ENCODE results near the gene RAI1. TPM values are rescaled to one million over a fixed set of nuclear protein-coding genes. Genes with fewer than 3 reads are reported as not detected.

The RAI1 gene
- total and polyA plus RNA-seq, 2 of the 8 experiments (the other 6 are each of a cell fraction or from before 2014, with no cell fraction given): 0.39 to 1.2 TPM

DNA sequence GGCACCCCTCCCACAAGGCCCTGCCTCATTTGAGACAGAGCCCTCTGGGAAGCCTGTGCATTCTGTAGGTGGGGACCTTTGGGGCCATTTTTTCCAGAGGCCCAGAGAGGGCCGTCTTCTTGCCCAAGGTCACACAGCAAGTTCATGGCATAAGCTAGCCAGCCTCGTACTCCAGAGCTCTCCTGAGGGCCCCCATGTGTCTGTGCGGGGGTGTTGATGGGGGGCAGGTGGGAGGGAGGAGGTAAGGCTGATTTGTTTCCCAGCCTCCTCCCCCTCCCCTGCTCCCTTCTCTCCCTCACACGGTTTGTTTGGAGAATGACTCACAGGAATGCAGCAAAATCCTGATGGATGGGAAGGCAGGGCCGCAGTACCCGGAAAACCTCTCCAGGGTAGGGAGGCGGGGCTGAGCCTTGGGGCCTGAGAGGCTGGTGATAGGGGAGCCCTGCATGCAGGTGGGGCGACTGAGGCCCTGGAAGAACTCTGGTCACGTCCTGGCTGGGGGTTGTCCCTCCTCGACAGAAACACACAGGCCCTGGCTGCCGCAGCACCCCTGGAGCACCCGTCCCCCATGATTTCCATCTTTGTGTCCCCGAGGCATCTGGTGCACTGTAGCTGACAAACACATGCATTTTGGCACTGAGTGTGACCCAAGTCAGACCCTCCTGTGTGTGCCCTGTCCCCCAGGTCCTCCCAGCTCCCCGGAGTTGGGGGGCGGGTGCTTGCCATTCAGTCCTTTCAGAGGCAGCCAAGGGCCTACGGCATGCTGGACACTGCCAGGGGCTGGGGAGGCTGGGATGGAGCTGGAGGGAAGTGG lies 29.7 kb downstream of the RAI1 start (continued):
- peak; percentile 35; the same call in 1 of the 2 replicates for TF ChIP-seq JUN (IDR thresholded peaks at IDR 0.05; ENCODE audit: low read depth, low read length)
- peak; percentile 93 for TF ChIP-seq KDM1A (IDR thresholded peaks at IDR 0.05; ENCODE audit: borderline replicate concordance, low read length)
- TF ChIP-seq JUND (IDR thresholded peaks at IDR 0.05; ENCODE audit: low read length): peak; percentile 92
- peak; percentile 95 for TF ChIP-seq EGR1 (IDR thresholded peaks at IDR 0.05; ENCODE audit: borderline replicate concordance, low read depth, low read length)
- TF ChIP-seq RBBP5 (IDR thresholded peaks at IDR 0.05; ENCODE audit: borderline replicate concordance, low read depth, low read length): no peak
- TF ChIP-seq TEAD4 (IDR thresholded peaks at IDR 0.05; ENCODE audit: low read depth, low read length): peak; percentile 92
- TF ChIP-seq HDAC2 (IDR thresholded peaks at IDR 0.05; ENCODE audit: borderline replicate concordance in 1 of 2, low read depth in 2 of 2, low read length in 2 of 2): 0 out of 4 replicates have a peak, but pooled peaks of 1 of the 2 experiments have one; percentile 57
- no peak for TF ChIP-seq SIN3A (conservative IDR thresholded peaks at IDR 0.05 in 1 of 2, IDR thresholded peaks at IDR 0.05 in 1 of 2; ENCODE audit: low read depth in 1 of 2, low read length in 2 of 2)

All from H1 (cell line).